Measurements from ENCODE around the gene HSF5.

GRCh38 chr17:58536542-58536941, 48.3 kb upstream of the HSF5 start:
- TF ChIP-seq CTCF (IDR thresholded peaks at IDR 0.05) (no peak), POLR2A (IDR thresholded peaks at IDR 0.05) (no peak)
